Stimulated activated CD8-positive, alpha-beta memory T cell treated with anti-CD3 and anti-CD28 coated beads, Interleukin-12 subunit alpha, Interleukin-12 subunit beta, amount 100 ng/mL, for 24 hours (primary cell): ENCODE measurements around the gene PPWD1.
A peak's percentile ranks its signal among the peaks of the same experiment; 100 is the strongest.
"Not testable (repeated sequence)": the region's sequence is repeated elsewhere in the genome, so short reads cannot be mapped to it uniquely, and the experiment has no call there.

Source experiments
- DNase-seq: peaks from one replicate; pipeline ENCODE4 v3.0.0-alpha.2; 2020; ENCODE audit errors: extremely low read depth

The PPWD1 gene

GRCh38 chr5:65562731-65563701, at the start of gene PPWD1, which contains the start of gene CENPK:
PPWD1 (plus strand) TSS chr5:65563296; CDS start chr5:65563311, 15 bp downstream.
CENPK (minus strand) TSS chr5:65563168; CDS start chr5:65554907, 8,261 bp downstream.
- DNase-seq = peak; percentile 91

- no peak for DNase-seq
Observed at GRCh38 chr5:65525726-65526125, 37.4 kb upstream of the PPWD1 start.

- DNase-seq = no peak
Observed at GRCh38 chr5:65530904-65531303, 32.2 kb upstream of the PPWD1 start.

DNA sequence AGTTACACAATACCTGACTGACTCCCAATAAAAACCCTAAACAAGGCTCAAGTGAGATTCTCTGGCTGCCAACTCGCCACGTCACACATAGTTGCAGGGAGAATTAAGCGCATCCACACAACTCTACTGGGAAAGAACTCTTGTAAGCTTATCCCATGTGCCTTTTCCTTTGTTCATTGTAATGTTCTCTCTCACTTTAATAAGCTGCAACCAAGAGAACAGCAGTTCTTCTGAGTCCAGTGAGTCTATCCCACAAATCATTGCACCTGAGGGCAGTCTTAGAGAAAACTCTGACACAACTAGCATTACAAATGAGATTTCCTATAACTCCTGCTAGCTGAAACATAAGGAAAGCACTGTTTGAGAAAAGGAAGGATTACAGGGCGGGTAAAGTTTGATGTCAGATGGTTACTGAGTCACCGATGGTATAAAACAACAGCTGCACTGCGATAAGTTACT, 27.5 kb upstream of the PPWD1 start:
- no peak for DNase-seq

DNA sequence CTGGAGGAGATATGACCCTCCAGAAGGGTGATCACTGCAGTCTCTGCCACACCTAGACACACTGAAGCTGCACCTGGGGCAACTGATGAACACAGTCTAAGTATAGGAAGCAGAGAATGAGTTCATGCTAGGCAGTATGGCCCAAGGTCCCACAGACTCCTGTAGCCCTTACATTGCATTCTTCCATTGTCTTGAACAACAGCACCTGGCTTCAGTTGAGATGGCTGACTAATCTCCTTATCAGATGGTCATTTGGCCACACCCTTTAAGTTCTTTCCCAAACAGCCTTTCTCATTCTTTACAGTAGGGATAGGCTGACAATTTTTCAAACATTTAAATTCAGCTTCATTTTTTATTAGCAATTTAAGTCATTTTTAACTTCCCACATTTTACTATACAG, 23.3 kb upstream of the PPWD1 start:
- no peak for DNase-seq

DNA sequence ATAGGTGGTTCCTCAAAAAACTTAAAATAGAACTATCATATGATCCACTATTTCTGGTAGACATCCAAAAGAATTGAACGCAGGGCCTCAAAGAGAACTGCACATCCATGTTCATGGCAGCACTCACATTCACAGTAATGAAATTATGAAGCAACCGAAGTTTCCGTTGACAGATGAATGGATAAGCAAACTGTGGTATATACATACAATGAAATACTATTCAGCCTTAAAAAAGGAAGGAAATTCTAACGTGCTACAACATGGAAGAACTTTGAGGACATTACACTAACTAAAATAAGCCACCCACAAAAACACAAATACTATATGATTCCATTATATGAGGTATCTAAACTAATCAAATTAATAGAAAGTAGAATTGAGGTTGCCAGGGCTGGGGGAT, 18.6 kb upstream of the PPWD1 start:
- DNase-seq = no peak

GRCh38 chr5:65546141-65546540, 17.0 kb upstream of the PPWD1 start:
- DNase-seq = no peak

DNA sequence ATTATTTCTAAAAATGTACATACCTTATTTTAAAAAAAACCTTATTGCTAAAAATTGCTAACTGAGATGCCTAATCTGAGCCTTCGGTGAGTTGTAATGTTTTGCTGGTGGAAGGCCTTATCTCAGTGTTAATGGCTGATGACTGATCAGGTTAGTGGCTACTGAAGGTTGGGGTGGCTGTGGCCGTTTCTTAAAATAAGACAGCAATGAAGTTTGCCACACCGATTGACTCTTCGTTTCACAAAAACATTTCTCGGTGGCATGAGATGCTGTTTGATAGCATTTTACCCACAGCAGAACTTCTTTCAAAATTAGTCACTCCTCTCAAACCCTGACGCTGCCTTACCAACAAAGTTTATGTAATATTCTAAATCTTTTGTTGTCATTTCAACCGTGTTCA, 14.8 kb upstream of the PPWD1 start:
- no peak for DNase-seq

GRCh38 chr5:65553941-65554340, 9.2 kb upstream of the PPWD1 start:
- no peak for DNase-seq

GRCh38 chr5:65555287-65555686, 7.8 kb upstream of the PPWD1 start:
- no peak for DNase-seq

DNA sequence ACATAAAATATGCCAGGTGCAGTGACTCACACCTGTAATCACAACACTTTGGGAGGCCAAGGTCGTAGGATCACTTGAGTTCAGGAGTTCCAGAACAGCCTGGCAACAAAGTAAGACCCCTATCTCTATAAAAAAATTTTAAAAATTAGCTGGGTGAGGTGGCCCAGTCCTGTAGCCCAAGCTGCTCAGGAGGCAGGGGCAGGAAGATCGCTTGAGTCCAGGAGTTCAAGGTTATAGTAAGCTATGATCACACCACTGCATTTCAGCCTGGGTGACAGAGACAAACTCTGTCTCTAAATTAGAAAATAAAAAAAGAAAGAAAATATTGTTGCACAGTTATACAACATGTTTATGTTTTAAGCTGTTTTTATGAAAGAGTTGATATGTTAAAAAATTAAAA, 6.9 kb upstream of the PPWD1 start:
- DNase-seq = no peak

- DNase-seq = no peak
Observed at GRCh38 chr5:65556718-65557117, 6.4 kb upstream of the PPWD1 start.

- DNase-seq = no peak
Observed at GRCh38 chr5:65563777-65564176, 681 bp downstream of the PPWD1 start.

GRCh38 chr5:65566505-65566904, 3.4 kb downstream of the PPWD1 start:
- DNase-seq = no peak

DNA sequence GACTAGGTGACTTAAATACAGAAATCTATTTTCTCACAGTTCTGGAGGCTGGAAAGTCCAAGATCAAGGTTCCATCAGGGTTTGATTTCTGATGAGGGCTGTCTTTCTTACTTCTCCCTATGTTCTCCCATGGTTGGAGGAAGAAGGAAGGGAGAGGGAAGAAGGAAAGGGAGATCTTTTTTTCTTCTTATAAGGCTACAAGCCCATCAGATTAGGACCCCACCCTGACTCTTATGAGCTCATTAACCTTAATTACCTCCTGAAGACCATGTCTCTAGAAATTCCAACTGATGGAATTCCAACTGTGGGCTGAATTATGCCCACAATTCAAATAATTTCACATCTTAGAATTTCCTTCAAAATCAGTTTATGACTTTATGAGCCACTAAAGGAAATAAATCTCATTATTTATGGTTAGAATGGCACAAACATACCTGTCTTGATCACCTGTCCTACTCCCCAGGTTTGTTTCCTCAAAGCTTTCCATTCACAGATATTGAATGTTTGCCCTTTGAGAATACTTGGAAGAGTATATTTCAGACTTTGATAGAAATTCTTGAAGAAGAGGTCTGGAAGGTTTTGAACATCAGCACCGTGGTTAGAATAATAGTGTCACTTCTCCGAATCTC, 7.6 kb downstream of the PPWD1 start:
- no peak for DNase-seq

DNA sequence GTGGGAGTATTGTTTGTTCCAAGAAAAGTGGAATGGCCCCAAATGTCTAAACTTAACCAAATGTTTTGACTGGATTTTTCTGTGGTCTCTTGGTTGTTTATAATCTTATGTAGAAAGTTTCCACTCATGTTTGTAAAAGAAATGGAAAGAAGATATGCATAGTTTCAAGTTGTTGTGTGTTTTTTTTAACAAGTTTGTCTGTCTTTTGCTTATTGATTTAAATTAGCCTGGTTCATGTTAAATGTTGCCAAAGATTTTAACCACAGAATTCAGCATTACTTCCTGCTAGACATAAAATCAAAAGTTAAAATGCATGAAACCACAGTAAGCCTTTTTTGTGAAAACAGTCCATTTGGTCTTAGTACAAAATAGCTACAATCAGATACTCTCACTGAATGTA, 14.0 kb downstream of the PPWD1 start:
- DNase-seq = no peak

GRCh38 chr5:65588694-65589093, 25.6 kb downstream of the PPWD1 start:
- DNase-seq = no peak

- DNase-seq = not testable (repeated sequence)
Observed at GRCh38 chr5:65601761-65602160, 38.7 kb downstream of the PPWD1 start.

- no peak for DNase-seq
Observed at GRCh38 chr5:65611524-65611923, 48.4 kb downstream of the PPWD1 start.

GRCh38 chr5:65612298-65612907, 49.3 kb downstream of the PPWD1 start:
- DNase-seq = no peak

- no peak for DNase-seq
Observed at GRCh38 chr5:65620021-65620420, 56.9 kb downstream of the PPWD1 start.

GRCh38 chr5:65621961-65622360, 58.9 kb downstream of the PPWD1 start:
- not testable (repeated sequence) for DNase-seq
